Activated CD8-positive, alpha-beta T cell treated with anti-CD3 and anti-CD28 coated beads for 36 hours (primary cell): ENCODE data around the gene THEM4. TPM values are rescaled to one million over a fixed set of nuclear protein-coding genes. Genes with fewer than 3 reads are reported as not detected.
A peak's percentile ranks its signal among the peaks of the same experiment; 100 is the strongest.

ENCODE experiments used
- ATAC-seq: fragments of 200-7000 bp; cut with Tn5 transposase; one replicate; pipeline ENCODE4 v1.10.0; 2021; ENCODE audit warnings: mild to moderate bottlenecking, moderate library complexity
- CTCF ChIA-PET: fragments of 350-600 bp; sonication (Branson Sonifier 250); formaldehyde crosslinking; loops from one replicate; lab custom pipeline; 2021; ENCODE audit warnings: antibody characterized with exemption; lab: Charles Lee
- POLR2A ChIA-PET: fragments of 350-600 bp; sonication (Branson Sonifier 250); formaldehyde crosslinking; loops from one replicate; lab custom pipeline; 2021; ENCODE audit warnings: antibody characterized with exemption; lab: Charles Lee
- DNase-seq: peaks from one replicate; pipeline ENCODE4 v3.0.0-alpha.2; 2020
- H3K27ac Mint-ChIP-seq: one replicate; pipeline ENCODE4 v1.8.0; 2021; ENCODE audit warnings: mild to moderate bottlenecking, mixed read lengths
- H3K27me3 Mint-ChIP-seq: one replicate; pipeline ENCODE4 v1.8.0; 2021; ENCODE audit warnings: mixed read lengths
- H3K36me3 Mint-ChIP-seq: one replicate; pipeline ENCODE4 v1.8.0; 2021; ENCODE audit warnings: low read depth, mixed read lengths
- H3K4me1 Mint-ChIP-seq: one replicate; pipeline ENCODE4 v1.8.0; 2021; ENCODE audit warnings: low read depth, mixed read lengths
- H3K4me3 Mint-ChIP-seq: one replicate; pipeline ENCODE4 v1.8.0; 2021; ENCODE audit warnings: mild to moderate bottlenecking, moderate library complexity, mixed read lengths
- H3K9me3 Mint-ChIP-seq: one replicate; pipeline ENCODE4 v1.8.0; 2021; ENCODE audit warnings: mixed read lengths
- intact Hi-C: fragments of 100-400 bp; cut with micrococcal nuclease; formaldehyde crosslinking; loops from one replicate; pipeline ENCODE4 v1.10.0; 2022
- total RNA-seq, 2 experiments: library from RNA; stranded (reverse); gene quantifications; one replicate each; pipeline ENCODE4 v1.2.3, GENCODE V29; 2021
- TF ChIP-seq, protein P1 (sequence below): fragments of 200-600 bp; IDR thresholded peaks from one replicate; pipeline ENCODE4 v1.8.0; 2022; ENCODE audit warnings: antibody characterized with exemption, mild to moderate bottlenecking

The THEM4 gene
- total RNA-seq, 2 experiments from 2014 or later, result 19.9 to 22.0 TPM

DNA sequence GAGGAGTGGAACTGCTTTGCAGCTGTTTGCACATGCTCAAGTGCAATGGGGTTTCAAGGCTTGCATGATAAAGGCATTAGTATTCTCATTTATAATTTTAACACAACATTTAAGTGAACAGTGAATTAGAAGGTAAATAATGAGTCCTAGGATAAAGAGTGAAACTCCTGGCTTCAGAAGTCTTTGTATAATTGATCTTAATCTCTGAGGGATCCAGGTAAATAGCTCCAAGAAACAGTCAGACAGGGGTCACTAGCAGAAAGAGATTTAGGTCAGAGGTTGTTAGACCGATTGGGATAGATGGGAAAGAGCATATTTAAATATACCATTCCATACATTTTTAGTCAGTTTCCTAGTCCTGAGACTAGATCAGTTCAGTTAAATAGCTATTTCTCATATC is 14.1 kb upstream of the THEM4 start:
- ChIA-PET POLR2A (interaction anchor here (2.2 kb wide), 1 partner anchor 13 kb away, joined by 9 read pairs; no protein-coding TSS in a partner anchor), CTCF (interaction anchor here (1.0 to 5.6 kb wide), 5 partner anchors 11 to 78 kb away, joined by 3 to 30 read pairs (median 3); no protein-coding TSS in a partner anchor)
- no peak for DNase-seq
- no peak for ATAC-seq
- Mint-ChIP-seq H3K4me1 (peaks cover 16% of the 10 kb centered on the region), H3K9me3 (no peaks in the 10 kb centered on the region), H3K27me3 (no peaks in the 10 kb centered on the region), H3K36me3 (no peaks in the 10 kb centered on the region), H3K4me3 (no peak overlapping the region), H3K27ac (no peak overlapping the region)
- TF ChIP-seq, protein P1, sequence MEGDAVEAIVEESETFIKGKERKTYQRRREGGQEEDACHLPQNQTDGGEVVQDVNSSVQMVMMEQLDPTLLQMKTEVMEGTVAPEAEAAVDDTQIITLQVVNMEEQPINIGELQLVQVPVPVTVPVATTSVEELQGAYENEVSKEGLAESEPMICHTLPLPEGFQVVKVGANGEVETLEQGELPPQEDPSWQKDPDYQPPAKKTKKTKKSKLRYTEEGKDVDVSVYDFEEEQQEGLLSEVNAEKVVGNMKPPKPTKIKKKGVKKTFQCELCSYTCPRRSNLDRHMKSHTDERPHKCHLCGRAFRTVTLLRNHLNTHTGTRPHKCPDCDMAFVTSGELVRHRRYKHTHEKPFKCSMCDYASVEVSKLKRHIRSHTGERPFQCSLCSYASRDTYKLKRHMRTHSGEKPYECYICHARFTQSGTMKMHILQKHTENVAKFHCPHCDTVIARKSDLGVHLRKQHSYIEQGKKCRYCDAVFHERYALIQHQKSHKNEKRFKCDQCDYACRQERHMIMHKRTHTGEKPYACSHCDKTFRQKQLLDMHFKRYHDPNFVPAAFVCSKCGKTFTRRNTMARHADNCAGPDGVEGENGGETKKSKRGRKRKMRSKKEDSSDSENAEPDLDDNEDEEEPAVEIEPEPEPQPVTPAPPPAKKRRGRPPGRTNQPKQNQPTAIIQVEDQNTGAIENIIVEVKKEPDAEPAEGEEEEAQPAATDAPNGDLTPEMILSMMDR, result no peak
- intact Hi-C loops, result no loop called here

DNA sequence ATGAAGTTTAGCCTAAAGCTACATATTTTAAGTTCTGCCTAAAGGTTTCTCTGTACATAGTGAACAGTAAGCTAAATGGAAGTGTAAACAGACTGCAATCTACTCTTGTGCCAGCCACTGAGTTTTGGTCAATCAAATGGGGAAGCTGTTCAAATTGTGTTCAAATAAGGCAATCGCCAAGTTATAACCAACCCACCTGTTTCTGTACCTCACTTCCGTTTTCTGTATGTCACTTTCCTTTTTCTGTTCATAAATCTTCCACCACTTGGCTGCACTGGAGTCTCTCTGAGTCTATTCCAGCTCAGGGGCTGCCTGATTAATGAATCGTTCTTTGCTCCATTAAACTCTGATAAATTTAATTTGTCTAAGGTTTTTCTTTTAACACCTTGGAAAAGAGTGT is 10.8 kb upstream of the THEM4 start:
- Mint-ChIP-seq H3K9me3 (no peaks in the 10 kb centered on the region), H3K36me3 (no peaks in the 10 kb centered on the region), H3K4me1 (peaks cover 9% of the 10 kb centered on the region), H3K4me3 (no peak overlapping the region), H3K27ac (peak overlapping the region; percentile 62), H3K27me3 (no peaks in the 10 kb centered on the region)
- TF ChIP-seq, protein P1, result no peak
- ATAC-seq (peak; percentile 37), DNase-seq (no peak)
- intact Hi-C loops, result no loop called here
- ChIA-PET CTCF (interaction anchor here (1.1 to 5.6 kb wide), 10 partner anchors 12 to 265 kb away, joined by 3 to 30 read pairs (median 4); no protein-coding TSS in a partner anchor), POLR2A (interaction anchor here (1.2 to 3.1 kb wide), 2 partner anchors 11 to 26 kb away, joined by 3 to 16 read pairs; partner anchors contain the start of gene THEM4)

DNA sequence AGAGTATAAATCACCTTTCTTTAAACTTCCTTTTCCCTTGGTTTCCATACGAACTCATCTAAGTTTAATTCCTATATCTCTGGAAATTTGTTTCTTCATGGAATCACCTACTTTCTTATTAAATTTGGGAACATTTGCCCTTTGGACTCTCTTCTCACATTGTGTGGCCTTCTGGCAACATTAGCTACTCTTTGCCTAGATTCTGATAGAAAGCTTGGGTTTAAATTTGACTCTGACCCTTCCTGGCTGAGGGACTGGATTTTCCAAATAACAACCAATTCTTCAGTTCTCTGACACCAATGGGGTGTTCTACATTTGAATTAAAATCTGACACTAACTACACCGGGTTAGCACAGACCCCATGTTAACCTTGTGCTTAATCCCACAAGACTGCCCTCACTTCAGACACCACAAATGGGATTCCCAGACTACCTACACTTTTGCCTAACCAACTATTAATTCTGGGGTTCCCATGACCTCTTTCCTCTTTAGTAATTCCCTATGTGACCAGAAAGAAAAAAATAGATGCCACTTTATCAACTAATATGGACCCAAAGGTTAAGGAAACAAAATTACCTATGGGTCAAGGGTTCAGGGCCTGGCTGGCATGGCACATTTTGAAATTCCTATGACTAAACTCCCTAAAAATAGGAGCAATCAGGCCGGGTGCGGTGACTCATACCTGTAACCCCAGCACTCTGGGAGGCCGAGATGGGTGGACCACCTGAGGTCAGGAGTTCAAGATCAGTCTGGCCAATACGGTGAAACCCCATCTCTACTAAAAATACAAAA is 9.7 kb upstream of the THEM4 start:
- intact Hi-C loops, result no loop called here
- Mint-ChIP-seq H3K27ac (no peak overlapping the region), H3K9me3 (no peaks in the 10 kb centered on the region), H3K27me3 (no peaks in the 10 kb centered on the region), H3K4me1 (peaks cover 6% of the 10 kb centered on the region), H3K36me3 (no peaks in the 10 kb centered on the region), H3K4me3 (no peak overlapping the region)
- DNase-seq (no peak), ATAC-seq (no peak)
- TF ChIP-seq, protein P1, result no peak
- ChIA-PET CTCF (interaction anchor here (1.2 to 1.8 kb wide), 3 partner anchors 10 to 82 kb away, joined by 3 to 6 read pairs (median 4); no protein-coding TSS in a partner anchor), POLR2A (interaction anchor here (0.6 to 3.1 kb wide), 2 partner anchors 10 to 134 kb away, joined by 6 to 16 read pairs; partner anchors contain the start of gene THEM4)

DNA sequence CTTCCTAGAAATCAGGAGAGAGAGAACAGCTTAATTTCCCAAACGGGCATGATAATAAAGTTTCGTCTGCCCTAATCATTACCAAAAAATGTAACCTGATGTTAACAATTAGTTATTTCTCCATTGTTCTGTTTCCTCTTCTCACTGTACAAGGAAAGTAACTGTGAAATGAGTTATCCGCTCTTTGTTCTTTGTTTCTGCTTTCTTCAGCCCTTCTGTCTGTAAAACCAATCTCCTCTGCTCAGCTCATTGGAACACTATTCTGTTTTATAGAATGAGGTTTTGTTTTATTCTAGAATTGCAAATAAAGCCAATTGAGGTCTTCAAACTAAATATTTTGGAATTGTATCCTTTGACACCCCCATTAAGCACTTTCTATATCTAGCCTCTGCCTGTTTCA is 8.8 kb upstream of the THEM4 start:
- no peak for DNase-seq
- no peaks in the 10 kb centered on the region for H3K27me3 Mint-ChIP-seq
- CTCF ChIA-PET, result interaction anchor here (1.2 to 1.6 kb wide), 2 partner anchors 10 to 84 kb away, joined by 3 to 5 read pairs; no protein-coding TSS in a partner anchor
- no peak for ATAC-seq
- no peaks in the 10 kb centered on the region for H3K36me3 Mint-ChIP-seq
- H3K4me1 Mint-ChIP-seq, result peaks cover 6% of the 10 kb centered on the region
- TF ChIP-seq, protein P1, result no peak
- POLR2A ChIA-PET, result interaction anchor here (0.6 kb wide), 1 partner anchor 133 kb away, joined by 6 read pairs; no protein-coding TSS in a partner anchor
- intact Hi-C loops, result no loop called here
- no peaks in the 10 kb centered on the region for H3K9me3 Mint-ChIP-seq
- no peak overlapping the region for H3K4me3 Mint-ChIP-seq
- no peak overlapping the region for H3K27ac Mint-ChIP-seq
